Skeletal muscle cell (primary cell): ENCODE data around the gene CCDC191.

Experiments
- DNase-seq: peaks from one replicate; pipeline ENCODE4 v3.0.0-alpha.2; 2010; ENCODE audit warnings: low read depth
- H3K4me3 ChIP-seq: 2 replicates; pipeline ENCODE4 v1.5.1; 2011; ENCODE audit warnings: low read depth, mild to moderate bottlenecking, control low read depth, low read length, moderate library complexity

The CCDC191 gene

DNA sequence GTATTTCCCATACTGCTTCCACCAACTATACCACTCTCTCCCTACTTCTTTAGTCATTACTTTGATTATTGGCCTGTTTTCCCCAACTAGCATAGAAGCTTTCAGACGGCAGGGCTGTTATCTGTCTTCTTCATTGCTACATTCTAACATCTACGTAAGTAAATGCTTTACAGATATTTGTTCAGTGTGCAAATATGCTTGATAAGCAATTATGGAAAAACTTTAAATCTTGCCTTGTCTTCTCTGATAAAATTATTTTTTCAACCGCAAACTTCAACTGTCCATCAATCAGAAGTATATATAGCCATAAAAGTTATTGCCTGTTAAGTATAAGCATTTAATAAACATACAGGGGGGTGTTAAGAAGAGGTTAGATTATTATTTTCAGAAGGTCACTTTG lies 72.8 kb downstream of the CCDC191 start:
- no peak overlapping the region for H3K4me3 ChIP-seq
- no peak for DNase-seq

DNA sequence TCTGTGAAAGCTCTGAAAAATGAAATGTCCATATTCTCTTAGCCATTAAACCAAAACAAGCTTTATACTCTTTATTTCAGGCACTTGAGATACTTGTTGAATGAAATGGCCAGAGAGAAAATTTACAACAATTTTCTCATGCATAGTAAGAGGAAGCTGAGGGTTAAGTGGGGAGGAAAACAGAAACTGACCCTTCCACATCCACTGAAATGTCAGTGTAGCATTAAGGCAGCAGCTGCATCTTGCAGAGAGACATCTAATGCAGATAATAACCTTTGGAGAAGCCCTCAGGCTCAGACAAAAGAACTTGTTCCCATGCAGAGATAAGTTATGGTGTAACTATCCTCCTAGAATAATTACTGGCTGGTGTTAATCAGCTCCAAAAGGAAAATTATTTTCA lies 74.5 kb downstream of the CCDC191 start:
- no peak for DNase-seq
- H3K4me3 ChIP-seq = no peak overlapping the region

DNA sequence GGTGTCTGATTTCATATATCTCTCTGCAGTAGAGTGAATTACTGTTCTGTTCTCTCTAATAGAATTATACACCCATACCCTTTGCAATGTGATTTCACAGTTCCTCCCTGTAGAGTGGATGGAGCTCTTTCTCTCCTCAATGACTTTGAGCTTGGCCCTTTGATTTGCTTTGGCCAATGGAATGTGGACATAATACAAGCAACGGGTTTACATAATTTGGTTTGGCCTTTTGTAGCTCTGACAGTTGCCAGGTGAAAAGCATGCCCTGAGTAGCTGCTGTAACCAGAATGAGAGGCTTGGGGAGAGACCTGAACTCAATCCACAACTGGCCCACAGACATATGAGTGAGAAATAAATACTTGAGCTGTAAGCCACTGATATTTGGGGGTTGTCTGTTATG lies 76.4 kb downstream of the CCDC191 start:
- no peak overlapping the region for H3K4me3 ChIP-seq
- no peak for DNase-seq

DNA sequence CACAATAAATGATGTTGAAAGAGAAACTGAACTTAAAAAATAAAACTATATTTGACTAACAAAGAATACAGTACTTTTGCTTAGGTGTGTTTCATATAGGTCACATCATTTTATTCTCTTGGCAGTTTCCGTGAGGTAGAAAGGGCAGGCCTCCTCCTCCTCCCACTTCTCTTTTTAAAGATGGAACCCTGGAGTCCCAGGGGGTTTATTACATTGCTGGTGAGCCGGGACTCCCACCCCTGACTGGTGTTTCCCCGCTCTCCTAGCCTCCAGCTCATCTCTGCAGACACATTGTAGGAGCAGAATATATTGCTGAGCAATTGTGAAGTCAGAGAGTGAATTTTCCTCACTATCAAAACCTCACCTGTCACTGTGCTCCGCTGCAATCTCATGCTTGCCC lies 78.5 kb downstream of the CCDC191 start:
- H3K4me3 ChIP-seq = no peak overlapping the region
- no peak for DNase-seq

DNA sequence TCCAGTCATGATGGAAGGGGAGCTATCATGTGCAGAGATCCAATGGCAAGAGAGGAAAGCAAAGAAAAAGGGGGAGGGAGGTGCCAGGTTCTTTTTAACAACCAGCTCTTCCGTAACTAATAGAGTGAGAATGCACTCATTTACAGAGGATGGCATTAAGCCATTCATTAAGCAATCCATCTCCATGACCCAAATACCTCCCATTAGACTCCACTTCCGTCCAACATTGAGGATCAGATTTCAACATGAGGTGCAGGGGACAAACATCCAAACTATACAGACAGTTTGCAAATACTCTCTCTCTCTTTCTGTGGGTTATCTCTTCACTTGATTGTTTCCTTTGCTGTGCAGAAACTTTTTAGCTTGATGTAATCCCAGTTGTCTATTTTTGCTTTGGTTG lies 87.3 kb downstream of the CCDC191 start:
- no peak overlapping the region for H3K4me3 ChIP-seq

DNA sequence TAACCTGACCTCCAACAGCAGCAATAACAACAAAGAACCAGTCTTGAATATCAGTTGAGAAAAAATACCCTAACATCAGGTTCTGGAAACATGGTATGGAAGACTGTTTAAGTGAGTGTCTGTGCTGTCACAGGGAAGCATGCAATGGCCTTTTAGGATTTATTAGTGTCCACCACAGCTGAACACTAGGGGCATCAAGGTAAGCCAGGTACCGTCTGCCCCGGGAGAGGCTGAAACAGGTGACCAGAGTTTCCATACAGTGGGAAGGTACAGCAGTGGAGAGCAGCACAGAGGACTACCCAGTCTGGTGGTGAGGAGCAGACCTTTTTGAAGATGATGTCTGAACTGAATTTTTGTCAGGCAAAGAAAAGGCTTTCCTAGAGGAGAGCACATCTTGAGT lies 90.2 kb downstream of the CCDC191 start:
- no peak for DNase-seq
- no peak overlapping the region for H3K4me3 ChIP-seq

More for the DNA sequence above, 87.3 kb downstream of the CCDC191 start:
- no peak for DNase-seq

DNA sequence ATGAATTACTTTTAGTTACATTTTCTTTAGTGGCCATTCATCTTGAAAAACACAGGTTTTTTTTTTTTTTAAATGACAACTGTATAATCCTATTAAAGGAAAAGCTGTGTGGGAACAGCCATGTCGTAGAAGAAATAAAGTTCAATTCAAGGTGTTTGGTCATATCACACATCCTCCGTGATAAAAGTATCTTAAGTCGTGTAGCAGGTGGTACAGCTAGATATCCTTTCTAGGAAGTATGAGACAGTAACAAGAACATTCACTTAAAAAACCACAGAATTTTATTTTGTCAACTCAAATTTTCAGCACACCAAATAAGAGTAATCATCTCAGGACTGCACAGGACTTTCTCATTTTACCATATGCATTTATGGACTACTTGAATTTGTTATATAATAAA lies 92.4 kb downstream of the CCDC191 start:
- DNase-seq = no peak
- no peak overlapping the region for H3K4me3 ChIP-seq

DNA sequence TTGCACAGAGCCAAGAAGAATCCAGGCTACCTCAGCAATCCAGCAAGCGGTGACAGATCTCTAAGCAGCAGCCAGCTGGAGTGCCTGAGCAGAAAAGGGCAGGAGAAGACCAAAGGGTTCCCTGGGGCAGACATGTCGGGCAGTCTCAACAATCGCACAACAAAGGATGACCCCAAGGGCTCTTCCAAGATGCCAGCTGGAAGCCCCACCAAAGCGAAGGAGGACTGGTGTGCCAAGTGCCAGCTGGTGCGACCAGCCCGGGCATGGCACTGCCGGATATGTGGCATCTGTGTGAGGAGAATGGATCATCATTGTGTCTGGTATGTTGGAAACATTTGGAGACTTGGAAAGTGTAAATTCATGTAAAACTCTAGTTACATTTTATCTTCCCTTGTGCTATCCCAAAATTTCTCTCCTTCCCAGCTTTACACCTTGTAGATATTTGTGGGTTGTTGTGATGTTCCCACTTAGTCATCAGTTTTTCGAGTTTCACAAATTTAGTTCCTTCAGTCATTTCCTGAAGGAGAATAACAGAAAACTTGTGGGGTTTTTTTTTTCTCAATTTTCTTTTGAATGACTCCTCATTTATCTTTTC lies 102.1 kb downstream of the CCDC191 start:
- DNase-seq = no peak
- H3K4me3 ChIP-seq = no peak overlapping the region

DNA sequence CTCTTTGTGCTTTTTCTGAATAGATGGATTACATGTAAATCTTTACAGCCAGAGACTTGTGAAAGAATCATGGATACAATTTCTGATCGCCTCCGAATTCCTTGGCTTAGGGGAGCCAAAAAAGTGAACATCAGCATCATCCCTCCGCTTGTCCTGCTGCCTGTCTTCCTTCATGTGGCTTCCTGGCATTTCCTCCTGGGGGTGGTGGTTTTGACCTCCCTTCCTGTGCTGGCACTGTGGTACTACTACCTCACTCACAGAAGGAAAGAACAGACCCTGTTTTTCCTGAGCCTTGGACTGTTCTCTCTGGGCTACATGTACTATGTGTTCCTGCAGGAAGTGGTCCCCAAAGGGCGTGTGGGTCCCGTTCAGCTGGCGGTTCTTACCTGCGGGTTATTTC lies 102.6 kb downstream of the CCDC191 start:
- no peak for DNase-seq
- H3K4me3 ChIP-seq = no peak overlapping the region

DNA sequence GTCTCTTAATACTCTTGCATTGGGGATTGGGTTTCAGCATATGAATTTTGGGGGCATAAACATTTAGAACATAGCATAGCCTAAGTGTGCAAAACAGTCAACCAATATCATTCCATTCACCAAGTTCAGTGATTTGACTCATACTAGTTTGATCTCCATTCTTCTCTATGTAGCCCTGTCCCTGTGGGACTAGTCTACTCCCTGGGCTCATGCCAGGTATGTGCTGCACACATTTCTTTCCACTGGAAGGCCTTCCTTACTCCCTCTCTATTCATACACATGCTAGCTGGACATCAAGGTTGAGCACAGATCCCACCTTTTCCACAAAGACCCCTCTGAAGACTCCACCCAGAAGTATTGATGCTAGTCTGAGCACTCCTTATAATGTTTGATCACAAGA lies 103.4 kb downstream of the CCDC191 start:
- no peak for DNase-seq
- H3K4me3 ChIP-seq = no peak overlapping the region

DNA sequence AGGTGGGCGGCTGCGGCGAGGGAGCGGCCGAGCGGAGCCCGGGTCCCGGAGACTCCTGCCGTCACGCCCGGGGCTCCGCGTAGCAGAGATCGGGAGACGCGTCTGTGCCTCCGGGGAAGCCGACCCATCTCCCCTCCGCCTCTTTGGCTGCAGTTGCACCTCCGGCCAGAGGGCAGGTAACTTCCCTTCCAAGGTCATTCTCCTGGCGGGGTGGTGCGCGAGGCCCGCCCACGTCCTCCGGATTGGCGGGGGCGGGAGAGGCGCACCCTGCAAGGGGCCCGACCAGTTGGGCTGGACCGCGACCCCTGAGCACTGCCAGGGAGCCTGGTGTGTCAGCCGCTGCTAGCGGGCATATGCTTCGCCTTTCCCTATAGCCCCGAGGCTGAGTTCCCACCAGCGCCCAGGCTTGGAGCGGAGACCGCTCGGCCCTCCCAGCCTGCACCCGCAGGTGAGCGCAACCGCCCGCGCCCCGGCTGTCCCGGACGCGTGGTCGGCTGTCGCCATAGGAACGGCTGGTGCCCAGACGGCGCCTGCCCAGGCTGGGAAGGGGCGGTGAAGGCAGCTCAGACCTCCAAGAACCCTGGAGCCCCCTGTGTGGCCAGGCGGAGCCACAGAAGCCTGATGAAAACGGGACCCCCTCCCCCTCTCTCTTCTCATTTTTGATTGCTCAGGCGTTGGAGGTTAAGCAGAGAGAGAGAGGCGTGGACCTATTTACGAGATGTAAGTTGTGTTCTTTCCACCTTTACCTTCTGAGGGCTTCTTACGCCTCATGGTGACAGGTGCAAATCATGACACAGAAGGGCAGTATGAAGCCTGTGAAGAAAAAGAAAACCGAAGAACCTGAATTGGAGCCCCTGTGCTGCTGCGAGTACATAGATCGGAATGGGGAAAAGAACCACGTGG lies 108.1 kb downstream of the CCDC191 start:
- peak overlapping the region; percentile 59 for H3K4me3 ChIP-seq
- no peak for DNase-seq

DNA sequence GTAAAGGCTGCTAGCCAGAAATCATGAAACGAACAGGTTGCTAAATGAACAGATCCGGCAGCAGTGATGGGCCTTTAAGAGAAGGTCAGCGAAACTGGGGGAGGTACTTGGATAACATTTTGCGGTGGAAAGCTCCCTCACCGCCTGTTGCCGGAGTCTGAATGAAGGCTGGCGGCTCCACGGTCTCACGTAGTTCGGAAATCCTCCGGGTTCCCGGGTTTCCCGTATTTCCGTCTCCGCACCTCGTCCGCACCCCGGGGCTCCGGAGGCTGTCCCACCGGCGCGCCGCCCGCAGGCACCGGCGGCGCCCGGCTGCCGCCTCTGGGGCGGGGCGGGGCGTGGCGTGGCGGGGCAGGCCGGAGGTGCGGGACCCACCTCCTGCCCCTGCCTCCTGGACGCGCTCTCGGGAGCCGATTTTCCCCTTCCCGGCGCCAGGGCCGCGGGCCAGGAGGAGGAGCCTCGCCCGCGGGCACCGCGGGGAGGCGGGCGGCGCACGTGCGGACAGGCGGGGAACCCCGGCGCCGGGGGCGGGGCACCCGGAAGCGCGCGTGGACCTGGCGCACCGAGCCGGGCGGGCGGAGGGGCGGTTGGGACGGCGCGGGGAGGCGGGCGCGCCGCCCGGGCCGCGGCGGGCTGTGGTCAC lies 108.8 kb downstream of the CCDC191 start, which contains the start of gene ZDHHC23:
TSS of gene ZDHHC23 (plus strand) at position 642 of the 643 bp plus-strand sequence. CDS start 790 bp downstream, outside the sequence.
- no peak for DNase-seq
- peak within 1 kb of the TSS; percentile 59 for H3K4me3 ChIP-seq

DNA sequence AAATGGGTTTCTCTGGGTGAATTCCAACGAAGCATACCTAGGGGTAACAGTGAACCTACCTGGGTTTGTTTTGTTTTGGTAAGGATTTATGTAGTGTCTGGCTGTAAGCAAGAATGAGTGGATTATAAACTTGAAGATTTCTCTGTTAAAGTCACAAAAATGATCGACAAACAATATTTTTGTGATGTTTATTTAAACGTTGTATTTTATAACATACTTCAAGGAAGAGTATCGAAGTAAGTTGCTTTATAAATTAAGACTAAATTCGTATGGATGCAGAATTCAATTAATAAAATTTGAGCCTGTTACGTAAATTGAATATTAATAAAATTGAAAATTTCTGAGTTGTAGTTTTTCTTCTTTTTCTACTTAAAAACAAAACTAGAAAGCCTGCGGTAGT lies 109.5 kb downstream of the CCDC191 start:
- H3K4me3 ChIP-seq = no peak overlapping the region

DNA sequence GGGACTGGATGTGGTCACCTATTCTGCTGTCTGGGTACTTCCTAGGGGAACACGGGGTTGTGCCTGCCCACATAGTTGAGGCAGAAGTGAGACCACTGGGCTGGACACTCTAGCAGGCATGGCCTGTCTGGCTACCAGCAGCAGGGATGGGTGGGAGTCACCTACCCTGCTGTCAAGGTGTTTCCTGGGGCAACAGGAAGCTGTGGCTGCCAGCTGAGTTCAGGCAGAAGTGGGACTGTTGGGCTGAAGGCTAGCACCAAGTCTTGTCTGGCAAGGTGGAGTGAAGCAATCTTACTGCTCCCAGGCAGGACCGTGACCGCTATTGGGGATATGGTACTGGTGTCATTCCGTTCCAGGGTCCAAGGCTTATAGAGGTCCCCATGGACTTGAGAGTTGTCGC lies 128.8 kb downstream of the CCDC191 start:
- no peak overlapping the region for H3K4me3 ChIP-seq
- DNase-seq = no peak

More for the DNA sequence above, 109.5 kb downstream of the CCDC191 start:
- no peak for DNase-seq

DNA sequence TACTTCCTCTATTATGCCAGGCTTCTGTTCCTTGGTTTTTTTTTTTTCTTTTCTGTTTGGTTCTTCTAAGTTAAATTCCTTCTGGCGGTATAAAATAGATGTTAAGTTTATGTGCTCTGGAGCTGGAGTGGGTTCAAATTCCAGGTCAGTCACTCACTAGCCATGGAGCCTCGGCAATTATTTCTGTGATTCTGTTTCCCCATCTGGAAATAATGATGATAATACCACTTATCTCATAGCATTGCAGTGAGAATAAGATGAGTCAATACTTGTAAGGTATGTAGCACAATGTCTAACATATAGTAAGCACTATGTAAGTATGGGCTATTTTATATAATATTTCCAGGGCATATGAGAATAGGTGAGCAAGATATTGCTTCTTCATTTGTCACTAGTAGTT lies 141.7 kb downstream of the CCDC191 start:
- DNase-seq = peak; percentile 31
- no peak overlapping the region for H3K4me3 ChIP-seq
